NOMO-1 treated with DMSO at 0.1 percent for 48 hours (cell line): ENCODE data around the gene COL23A1.
"Not testable (repeated sequence)": the region's sequence is repeated elsewhere in the genome, so short reads cannot be mapped to it uniquely, and the experiment has no call there.

Experiments
- DNase-seq: peaks from one replicate; lab custom pipeline; 2025; ENCODE audit not compliant: unreplicated experiment; lab: John Stamatoyannopoulos, UW

The COL23A1 gene

DNA sequence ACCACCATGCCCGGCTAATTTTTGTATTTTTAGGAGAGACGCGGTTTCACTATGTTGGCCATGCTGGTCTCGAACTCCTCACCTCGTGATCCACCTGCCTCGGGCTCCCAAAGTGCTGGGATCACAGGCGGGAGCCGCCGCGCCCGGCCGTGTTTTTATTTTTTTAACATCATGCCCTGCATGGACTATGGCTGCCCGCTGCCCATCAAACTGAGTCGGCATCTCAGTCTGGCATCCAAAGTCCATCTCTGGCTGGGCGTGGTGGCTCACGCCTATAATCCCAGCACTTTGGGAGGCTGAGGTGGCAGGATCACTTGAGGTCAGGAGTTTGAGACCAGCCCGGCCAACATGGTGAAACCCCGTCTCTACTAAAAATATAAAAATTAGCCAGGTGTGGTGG lies 336.6 kb downstream of the COL23A1 start:
- DNase-seq: not testable (repeated sequence)

DNA sequence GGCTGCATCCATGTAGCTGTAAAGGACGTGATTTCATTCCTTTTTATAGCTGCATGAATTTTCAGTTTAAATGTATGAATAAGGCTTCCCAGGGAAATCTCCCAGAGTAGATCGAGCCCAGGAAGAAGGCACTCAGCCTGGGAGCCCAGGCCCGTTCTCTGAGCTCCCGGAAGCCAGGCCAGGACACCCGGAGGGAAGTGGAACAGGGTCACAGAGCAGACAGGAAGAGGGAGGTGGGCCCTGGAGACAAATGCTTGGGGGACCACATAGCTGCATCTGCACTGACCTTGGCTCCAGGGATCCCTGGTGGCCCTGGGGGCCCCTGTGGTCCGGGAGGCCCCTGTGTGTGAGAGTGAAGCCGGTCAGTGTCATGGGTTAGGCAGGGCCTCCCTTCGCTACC lies 337.9 kb downstream of the COL23A1 start:
- DNase-seq: no peak

DNA sequence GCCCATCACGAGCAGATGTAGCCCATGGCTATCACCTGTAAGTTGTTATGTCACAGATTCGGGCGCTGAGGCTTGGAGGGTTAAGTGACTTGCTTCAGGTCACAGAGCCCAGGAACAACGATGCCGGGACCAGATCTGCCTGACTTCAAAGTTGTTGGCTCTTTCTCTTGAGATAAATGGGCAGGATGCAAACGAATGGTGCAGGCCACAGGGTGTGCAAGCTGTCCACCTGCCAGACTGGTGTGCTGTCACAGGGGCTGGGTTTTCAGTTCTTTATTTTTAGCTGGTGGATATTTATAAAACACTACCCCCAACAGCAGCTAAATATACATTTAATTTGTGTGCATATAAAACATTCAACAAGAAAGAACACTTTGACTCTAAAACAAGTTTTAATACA lies 339.9 kb downstream of the COL23A1 start:
- no peak for DNase-seq

GRCh38 chr5:178249191-178249989 lies 340.8 kb downstream of the COL23A1 start:
- DNase-seq: no peak

- DNase-seq: no peak
These were observed 341.4 kb downstream of the COL23A1 start for GRCh38 chr5:178248750-178249149.

DNA sequence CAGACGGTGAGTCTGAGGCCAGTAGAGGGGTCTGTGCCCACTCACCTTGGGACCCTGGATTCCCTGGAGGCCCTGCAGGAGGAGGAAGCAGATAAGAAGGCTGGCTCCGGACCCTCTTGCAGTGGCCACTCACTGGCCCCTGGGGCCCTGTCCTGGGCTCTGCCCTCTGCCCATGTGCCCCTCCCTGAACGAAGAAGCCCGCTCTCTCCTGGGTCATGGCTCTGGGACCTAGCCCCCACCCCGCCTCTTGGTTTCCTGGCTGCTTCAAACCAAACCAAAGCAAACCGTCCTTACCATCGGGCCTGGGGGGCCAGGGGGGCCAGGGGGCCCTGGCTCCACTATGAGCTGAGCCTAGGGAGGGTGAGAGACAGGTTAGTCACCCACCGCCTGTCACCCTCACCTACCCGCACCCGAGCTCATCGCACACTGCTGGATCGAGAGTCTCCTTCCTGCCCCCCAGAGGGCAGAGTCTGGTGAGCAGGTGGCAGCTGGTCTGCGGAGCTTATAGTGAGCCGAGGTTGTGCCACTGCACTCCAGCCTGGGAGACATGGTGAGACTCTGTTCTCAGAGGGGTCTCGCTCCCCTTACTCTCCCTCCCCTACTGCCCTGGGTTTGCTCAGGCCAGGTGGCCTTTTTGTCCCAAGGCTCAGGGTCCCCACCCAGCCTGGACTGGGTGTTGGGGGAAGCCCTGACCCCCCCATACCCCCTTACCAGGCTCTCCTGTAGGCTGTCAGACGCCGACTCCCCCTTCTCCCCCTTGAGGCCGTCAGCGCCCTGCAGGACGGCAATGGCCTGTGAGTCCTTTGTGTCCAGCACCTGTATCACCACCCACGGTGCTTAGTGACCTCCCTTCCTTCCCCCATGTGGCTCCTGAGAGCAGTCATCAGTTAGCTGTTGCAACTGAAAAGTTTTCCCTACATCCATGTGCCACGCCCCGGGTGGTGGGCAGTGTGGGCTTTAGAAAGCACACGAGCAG lies 342.4 kb downstream of the COL23A1 start:
- no peak for DNase-seq

DNA sequence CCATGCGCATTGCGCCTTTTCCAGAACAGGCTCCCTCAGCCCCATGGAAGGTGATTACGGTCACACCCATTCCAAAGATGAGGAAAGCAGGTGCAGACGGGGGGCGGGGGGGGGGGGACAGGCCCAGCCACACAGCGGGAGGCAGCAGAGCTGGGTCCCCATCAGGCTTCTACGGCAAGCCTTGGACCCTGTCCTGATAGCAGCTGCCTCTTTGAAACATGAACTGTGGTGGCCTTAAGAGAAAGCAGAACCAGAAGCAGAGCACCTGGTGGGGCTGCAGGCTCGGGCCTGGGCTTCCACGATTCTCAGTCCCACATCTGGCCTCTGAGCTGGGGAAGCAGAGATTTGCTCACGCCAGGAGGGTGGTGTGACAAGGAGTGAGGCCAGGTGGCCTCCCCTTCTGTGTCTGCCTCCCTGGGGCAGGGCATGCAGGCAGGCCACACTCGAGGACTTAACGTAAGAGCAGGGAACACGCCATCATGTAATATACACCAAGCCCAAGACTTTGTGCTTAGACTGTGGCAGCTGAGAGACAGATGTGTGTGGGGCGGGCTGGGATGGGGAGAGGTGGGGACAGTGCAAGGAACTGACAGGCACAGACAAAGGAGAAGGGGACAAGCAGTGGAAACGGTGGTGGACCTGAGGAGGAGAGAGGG lies 343.4 kb downstream of the COL23A1 start:
- DNase-seq: no peak

DNA sequence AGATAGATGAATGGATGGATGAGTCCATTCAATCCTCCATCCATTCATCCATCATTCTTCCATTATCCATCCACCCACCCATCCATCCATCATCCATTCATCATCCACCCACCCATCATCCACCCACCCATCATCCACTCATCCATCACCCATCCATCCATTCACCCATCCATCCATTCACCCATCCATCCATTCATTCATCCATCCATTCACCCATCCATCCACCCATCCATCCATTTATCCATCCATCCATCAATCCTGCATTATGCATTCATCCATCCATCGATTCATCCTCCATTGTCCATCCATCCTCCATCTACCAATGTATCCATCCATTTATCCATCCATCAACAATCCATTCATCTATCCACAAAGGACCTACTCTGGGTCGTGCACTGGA lies 344.8 kb downstream of the COL23A1 start:
- DNase-seq: no peak

- DNase-seq: no peak
These were observed 345.6 kb downstream of the COL23A1 start for GRCh38 chr5:178244576-178244975.

DNA sequence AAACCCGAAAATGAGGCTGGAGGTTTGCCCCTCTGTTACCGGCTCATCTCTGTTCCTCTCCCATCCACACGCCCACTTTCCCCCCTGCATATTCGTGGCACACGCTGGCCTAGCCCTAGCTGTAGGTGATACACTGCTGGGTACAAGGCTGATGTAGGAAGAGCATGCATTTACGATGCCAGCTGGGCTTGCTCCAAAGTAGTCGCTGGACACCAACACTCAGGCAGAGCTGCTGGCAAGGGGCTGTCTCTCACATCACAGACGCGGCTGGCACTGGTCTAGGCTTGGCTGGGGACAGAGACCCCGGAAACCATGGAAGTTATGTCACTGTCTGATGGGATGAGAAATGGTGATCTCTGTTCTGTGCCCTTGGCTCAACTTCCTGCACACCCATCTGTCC lies 347.8 kb downstream of the COL23A1 start:
- DNase-seq: no peak

DNA sequence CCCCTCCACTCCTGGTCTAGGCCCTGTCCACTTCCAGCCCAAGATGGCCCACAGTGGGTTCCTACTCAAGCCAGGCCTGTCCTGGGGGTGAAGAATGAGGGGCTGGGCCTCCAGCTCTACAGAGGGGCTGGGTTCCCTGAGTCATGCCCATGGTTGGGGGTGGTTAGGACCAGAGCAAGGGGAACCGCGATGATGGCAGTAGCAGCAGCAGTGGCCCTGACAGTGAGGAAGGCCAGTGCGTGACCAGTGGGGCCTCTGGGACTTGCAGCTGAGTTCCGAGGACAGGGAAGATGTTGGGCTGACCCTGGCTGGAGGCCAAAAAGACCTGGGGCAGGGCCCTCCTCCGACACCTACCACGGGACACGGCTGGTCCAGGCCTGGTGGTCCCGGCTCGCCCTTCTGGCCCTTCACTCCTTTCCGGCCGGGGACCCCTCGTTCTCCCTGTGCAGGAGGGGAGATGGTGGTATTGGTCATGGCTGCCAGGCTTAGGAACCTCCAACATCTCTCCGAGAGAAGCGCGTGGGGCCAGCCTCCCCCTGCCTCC lies 348.4 kb downstream of the COL23A1 start:
- no peak for DNase-seq

DNA sequence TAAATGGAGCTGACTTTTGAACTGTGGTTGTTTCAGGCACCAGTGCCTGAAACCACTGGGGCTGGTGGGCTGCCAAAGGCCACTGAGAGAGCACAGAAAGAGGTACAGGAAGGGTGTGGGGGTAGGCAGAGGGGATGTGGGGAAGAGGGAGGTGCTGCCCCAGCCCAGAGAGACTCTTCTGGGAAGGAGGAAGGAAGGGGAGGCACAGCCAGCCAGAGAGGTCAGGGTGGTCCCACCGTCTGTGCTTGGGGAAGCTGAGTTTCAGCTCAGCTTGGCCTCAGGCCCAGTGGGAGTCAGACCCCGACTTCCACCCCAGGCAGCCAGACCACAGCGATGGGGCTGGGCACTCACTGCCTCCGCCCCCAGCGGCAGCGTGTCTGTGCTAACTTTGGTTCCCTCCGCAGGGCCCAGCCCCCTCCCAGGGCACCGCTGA lies 348.9 kb downstream of the COL23A1 start:
- no peak for DNase-seq

DNA sequence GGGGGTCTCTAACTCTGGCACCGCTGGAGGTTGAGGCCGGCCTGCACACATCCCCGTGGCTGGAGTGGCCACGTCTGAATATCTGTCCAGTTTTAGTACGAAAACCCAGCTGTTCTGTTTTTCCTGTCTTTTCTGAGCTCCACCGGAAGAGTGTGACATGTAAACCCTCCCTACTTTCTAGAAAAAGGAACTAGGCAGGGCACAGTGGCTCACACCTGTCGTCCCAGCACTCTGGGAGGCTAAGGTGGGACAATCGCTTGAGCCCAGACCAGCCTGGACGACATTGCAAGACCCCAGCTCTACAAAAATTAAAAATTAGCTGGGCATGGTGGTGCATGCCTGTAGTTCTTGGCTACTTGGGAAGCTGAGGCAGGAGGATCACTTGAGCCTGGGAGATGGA lies 349.4 kb downstream of the COL23A1 start:
- no peak for DNase-seq

GRCh38 chr5:178240341-178240741 lies 349.9 kb downstream of the COL23A1 start:
- DNase-seq: no peak

DNA sequence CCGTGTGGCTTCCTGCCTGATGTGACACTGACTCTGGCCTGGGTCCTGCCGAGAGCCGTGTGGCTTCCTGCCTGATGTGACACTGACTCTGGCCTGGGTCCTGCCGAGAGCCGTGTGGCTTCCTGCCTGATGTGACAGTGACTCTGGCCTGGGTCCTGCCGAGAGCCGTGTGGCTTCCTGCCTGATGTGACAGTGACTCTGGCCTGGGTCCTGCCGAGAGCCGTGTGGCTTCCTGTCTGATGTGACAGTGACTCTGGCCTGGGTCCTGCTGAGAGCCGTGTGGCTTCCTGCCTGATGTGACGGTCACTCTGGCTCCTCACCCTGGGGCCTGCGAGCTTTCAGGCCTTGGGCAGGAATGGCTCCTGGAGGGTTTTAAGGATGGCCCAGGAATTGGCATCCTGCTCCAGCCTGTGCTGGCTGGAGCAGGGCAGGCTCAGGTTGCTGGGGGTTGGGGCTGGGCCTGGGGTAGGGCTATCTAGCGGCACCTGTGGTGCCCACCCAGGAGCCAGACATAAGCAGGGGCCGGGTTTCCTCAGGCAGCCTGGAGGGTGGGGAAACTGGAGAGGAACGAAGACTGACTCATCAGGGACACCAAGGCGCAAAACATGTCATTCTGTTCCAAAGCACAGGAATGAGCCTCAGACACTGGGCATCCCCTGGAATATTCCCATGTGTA lies 350.4 kb downstream of the COL23A1 start:
- not testable (repeated sequence) for DNase-seq

GRCh38 chr5:178238711-178239592 lies 351.2 kb downstream of the COL23A1 start:
- no peak for DNase-seq

- DNase-seq: no peak
These were observed 351.9 kb downstream of the COL23A1 start for GRCh38 chr5:178238313-178238635.

- no peak for DNase-seq
These were observed 352.5 kb downstream of the COL23A1 start for GRCh38 chr5:178237431-178238312.

DNA sequence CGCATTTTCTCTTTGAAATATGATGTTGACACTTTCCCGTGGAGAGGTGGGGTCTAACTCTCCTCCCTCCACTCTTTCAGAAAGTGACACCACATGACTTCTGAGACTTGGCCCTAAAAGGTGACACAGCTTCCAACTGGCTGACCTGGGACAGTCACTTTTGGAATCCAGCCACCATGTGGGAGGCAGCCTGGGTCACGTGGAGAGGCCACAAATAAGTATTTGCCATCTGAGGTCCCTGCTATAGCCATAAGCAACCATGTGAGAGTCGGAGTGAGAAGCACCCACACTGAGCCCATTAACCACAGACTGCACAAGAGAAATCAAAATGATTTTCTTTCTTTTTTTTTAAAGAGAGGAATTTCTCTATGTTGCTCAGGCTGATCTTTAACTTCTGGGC lies 353.5 kb downstream of the COL23A1 start:
- no peak for DNase-seq
